HepG2 (cell line): ENCODE results near the gene ALKBH2. TPM values are rescaled to one million over a fixed set of nuclear protein-coding genes. Genes with fewer than 3 reads are reported as not detected.
A peak's percentile ranks its signal among the peaks of the same experiment; 100 is the strongest.

ENCODE experiments used
- BCL6 ChIP-seq: IDR thresholded peaks from 2 replicates; pipeline ENCODE4 v1.6.1; 2016; ENCODE audit warnings: missing genetic modification reagents, missing compliant biosample characterization
- BHLHE40 ChIP-seq: IDR thresholded peaks from 2 replicates; pipeline ENCODE4 v1.6.1; 2011; ENCODE audit warnings: low read length, improper control_type of control experiment
- CBX1 ChIP-seq: IDR thresholded peaks from one replicate; pipeline ENCODE4 v1.6.1; 2016; ENCODE audit warnings: antibody characterized with exemption, low read depth
- DDIT3 ChIP-seq: sonication (generic); formaldehyde crosslinking; IDR thresholded peaks from 2 replicates; pipeline ENCODE4 v1.4.0; 2020; ENCODE audit warnings: mild to moderate bottlenecking, missing genetic modification reagents
- FOXK1 ChIP-seq: sonication (generic); formaldehyde crosslinking; IDR thresholded peaks from 2 replicates; pipeline ENCODE4 v1.4.0; 2020; ENCODE audit warnings: low read depth, missing genetic modification reagents, borderline replicate concordance
- JUND ChIP-seq: sonication (generic); formaldehyde crosslinking; IDR thresholded peaks from 2 replicates; pipeline ENCODE4 v1.8.0; 2022; ENCODE audit warnings: mild to moderate bottlenecking, missing genetic modification reagents
- KDM3A ChIP-seq: IDR thresholded peaks from 2 replicates; pipeline ENCODE4 v1.6.1; 2018; ENCODE audit warnings: low read depth, missing compliant biosample characterization
- MATR3 ChIP-seq: sonication (generic); formaldehyde crosslinking; IDR thresholded peaks from 2 replicates; pipeline ENCODE4 v1.4.0; 2020; ENCODE audit warnings: missing genetic modification reagents
- NCOA2 ChIP-seq: sonication (generic); formaldehyde crosslinking; IDR thresholded peaks from 2 replicates; pipeline ENCODE4 v1.8.0; 2022; ENCODE audit warnings: inconsistent platforms
- NR2F1 ChIP-seq, 2 experiments: fragments of 450-650 bp in 1 of 2; formaldehyde crosslinking in 1 of 2; IDR thresholded peaks; 2 replicates each; pipeline versions ENCODE4 v1.5.0 to v1.6.1; 2016 to 2020; ENCODE audit warnings: mild to moderate bottlenecking in 1 of 2, missing compliant biosample characterization in 1 of 2, missing genetic modification reagents in 1 of 2, moderate library complexity in 1 of 2
- NR2F2 ChIP-seq: IDR thresholded peaks from 2 replicates; pipeline ENCODE4 v1.6.1; 2012; ENCODE audit warnings: low read depth, inconsistent platforms, borderline replicate concordance
- SOX13 ChIP-seq, 3 experiments: fragments of 450-650 bp in 1 of 3; sonication (generic) in 1 of 3; formaldehyde crosslinking in 1 of 3; IDR thresholded peaks in 2 of 3; conservative IDR thresholded peaks in 1 of 3; 2 replicates each; pipeline versions ENCODE4 v1.5.0 to v1.6.1; 2016 to 2020; ENCODE audit warnings: antibody characterized with exemption in 1 of 3, mild to moderate bottlenecking in 1 of 3, missing compliant biosample characterization in 1 of 3, missing genetic modification reagents in 1 of 3, moderate library complexity in 1 of 3
- THAP11 ChIP-seq: IDR thresholded peaks from 2 replicates; pipeline ENCODE4 v1.6.1; 2016; ENCODE audit warnings: missing biosample characterization, missing genetic modification reagents
- XRCC5 ChIP-seq: fragments of 200-400 bp; formaldehyde crosslinking; optimal IDR thresholded peaks from 2 replicates; pipeline ENCODE3; 2017; ENCODE audit warnings: mild to moderate bottlenecking, low read length
- ZBTB49 ChIP-seq: sonication (generic); formaldehyde crosslinking; IDR thresholded peaks from 2 replicates; pipeline ENCODE4 v1.4.0; 2020; ENCODE audit warnings: missing genetic modification reagents, borderline replicate concordance
- ZMYM3 ChIP-seq: sonication (generic); formaldehyde crosslinking; IDR thresholded peaks from 2 replicates; pipeline ENCODE4 v1.5.1; 2020; ENCODE audit warnings: mild to moderate bottlenecking, missing genetic modification reagents
- ZNF331 ChIP-seq: sonication (generic); formaldehyde crosslinking; IDR thresholded peaks from 2 replicates; pipeline ENCODE4 v1.4.0; 2020; ENCODE audit warnings: missing genetic modification reagents
- ZNF660 ChIP-seq: sonication (generic); formaldehyde crosslinking; IDR thresholded peaks from 2 replicates; pipeline ENCODE4 v1.5.1; 2020; ENCODE audit warnings: mild to moderate bottlenecking, low read depth, missing genetic modification reagents, borderline replicate concordance
- ZNF839 ChIP-seq: sonication (generic); formaldehyde crosslinking; IDR thresholded peaks from 2 replicates; pipeline ENCODE4 v1.4.0; 2020; ENCODE audit warnings: missing genetic modification reagents, mild to moderate bottlenecking, borderline replicate concordance
- polyA plus RNA-seq, 8 experiments: library from polyadenylated mRNA; depleted of rRNA in 3 of 8; stranded (reverse) in 7 of 8; unstranded in 1 of 8; fragments of >200 nt; fragmentation: Illumina TruSeq in 4 of 8; extraction: Trizol in 4 of 8; gene quantifications; 2 replicates each; pipeline versions ENCODE4 v1.2.1 to v1.2.3, GENCODE V29; 2011 to 2016; ENCODE audit warnings: low read depth in 4 of 8, missing spikeins in 1 of 8, mixed read lengths in 1 of 8; ENCODE audit not compliant: insufficient read depth in 1 of 8
- total RNA-seq, 5 experiments: library from RNA; depleted of rRNA; stranded (reverse); fragments of >200 nt; fragmentation: Illumina TruSeq; extraction: Trizol; gene quantifications; 2 replicates each; pipeline ENCODE4 v1.2.3, GENCODE V29; 2016; ENCODE audit warnings: low read depth in 1 of 5
- TF ChIP-seq, protein P1 (sequence below), 2 experiments: sonication (generic) in 1 of 2; formaldehyde crosslinking in 1 of 2; IDR thresholded peaks; 2 replicates each; pipeline versions ENCODE4 v1.6.1 to v1.9.0; 2014 to 2022; ENCODE audit warnings: antibody characterized with exemption in 1 of 2, borderline replicate concordance in 1 of 2, inconsistent platforms in 1 of 2, low read depth in 1 of 2, missing genetic modification reagents in 1 of 2

ALKBH2 gene
- total and polyA plus RNA-seq, 2 of the 13 experiments (the other 11 are each of a cell fraction or from before 2014, with no cell fraction given) = 21.0 to 40.5 TPM

DNA sequence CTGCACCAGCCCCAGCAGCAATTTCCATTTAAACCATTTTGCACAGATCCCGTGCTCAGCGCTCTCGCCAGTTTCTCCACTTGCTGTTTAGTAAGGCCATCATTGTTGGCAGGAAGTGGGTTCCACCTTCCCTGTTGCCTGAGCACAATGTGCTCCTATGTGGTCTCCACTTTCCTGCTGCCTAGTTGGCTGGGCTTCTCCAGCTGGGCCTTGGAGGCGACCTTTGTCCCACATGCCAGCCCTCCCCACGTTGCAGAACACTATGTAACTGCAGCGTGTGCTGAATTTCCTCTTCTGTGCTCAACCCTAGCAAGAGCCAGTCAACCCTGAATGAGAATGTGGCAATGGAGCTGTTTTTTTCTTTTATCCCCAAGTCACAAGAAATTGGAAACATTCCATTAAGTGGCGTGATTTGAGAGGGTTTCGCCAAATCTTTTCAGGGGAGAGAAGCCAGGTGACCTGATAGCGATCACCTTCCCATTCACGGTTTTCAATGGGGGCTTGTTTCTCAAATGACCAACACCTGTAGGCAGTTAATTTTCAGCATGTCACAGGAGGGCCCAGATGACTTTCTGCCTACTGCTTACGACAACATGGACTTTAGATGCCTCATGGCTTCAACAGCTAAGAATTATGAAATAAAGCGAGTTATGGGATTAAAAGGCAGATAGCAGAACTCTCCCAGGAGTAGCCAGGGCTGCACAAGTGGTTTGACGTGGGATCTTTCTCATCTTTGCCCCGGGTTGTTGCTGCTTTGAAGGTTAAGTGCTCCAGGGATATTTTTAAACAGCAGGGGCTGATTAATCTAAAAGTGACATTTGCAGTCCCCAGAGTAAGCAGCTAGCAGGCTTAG is 22.7 kb upstream of the ALKBH2 start, which contains the start of gene ACACB (continued):
- TF ChIP-seq SOX13 (IDR thresholded peaks at IDR 0.05) (no peak), SOX13 (CRISPR knock-in tag; conservative IDR thresholded peaks at IDR 0.05 in 1 of 2, IDR thresholded peaks at IDR 0.05 in 1 of 2) (peak in 1 of 2 experiments; percentile 71; a peak in 2 of 4 replicates), ZMYM3 (CRISPR knock-in tag) (peak; percentile 92), NR2F2 (peak; percentile 5; the same call in 1 of the 2 replicates), CBX1 (peak; percentile 70), NCOA2 (CRISPR knock-in tag) (peak; percentile 73), ZBTB49 (CRISPR knock-in tag) (no peak), BCL6 (peak; percentile 45), JUND (CRISPR knock-in tag) (peak; percentile 56; the same call in 1 of the 2 replicates), ZNF839 (no peak), ZNF660 (CRISPR knock-in tag) (no peak), KDM3A (CRISPR knock-in tag) (0 out of 2 replicates have a peak, but pooled peaks have one; percentile 29), BHLHE40 (no peak), MATR3 (CRISPR knock-in tag) (no peak), DDIT3 (0 out of 2 replicates have a peak, but pooled peaks have one; percentile 66), THAP11 (CRISPR knock-in tag) (peak; percentile 62), FOXK1 (CRISPR knock-in tag) (peak; percentile 44; the same call in 1 of the 2 replicates), XRCC5 (peak; percentile 46), NR2F1 (CRISPR knock-in tag; IDR thresholded peaks at IDR 0.05) (peak in 1 of 2 experiments; percentile 18; a peak in 1 of 4 replicates), ZNF331 (CRISPR knock-in tag) (peak; percentile 91)
- TF ChIP-seq, protein P1, sequence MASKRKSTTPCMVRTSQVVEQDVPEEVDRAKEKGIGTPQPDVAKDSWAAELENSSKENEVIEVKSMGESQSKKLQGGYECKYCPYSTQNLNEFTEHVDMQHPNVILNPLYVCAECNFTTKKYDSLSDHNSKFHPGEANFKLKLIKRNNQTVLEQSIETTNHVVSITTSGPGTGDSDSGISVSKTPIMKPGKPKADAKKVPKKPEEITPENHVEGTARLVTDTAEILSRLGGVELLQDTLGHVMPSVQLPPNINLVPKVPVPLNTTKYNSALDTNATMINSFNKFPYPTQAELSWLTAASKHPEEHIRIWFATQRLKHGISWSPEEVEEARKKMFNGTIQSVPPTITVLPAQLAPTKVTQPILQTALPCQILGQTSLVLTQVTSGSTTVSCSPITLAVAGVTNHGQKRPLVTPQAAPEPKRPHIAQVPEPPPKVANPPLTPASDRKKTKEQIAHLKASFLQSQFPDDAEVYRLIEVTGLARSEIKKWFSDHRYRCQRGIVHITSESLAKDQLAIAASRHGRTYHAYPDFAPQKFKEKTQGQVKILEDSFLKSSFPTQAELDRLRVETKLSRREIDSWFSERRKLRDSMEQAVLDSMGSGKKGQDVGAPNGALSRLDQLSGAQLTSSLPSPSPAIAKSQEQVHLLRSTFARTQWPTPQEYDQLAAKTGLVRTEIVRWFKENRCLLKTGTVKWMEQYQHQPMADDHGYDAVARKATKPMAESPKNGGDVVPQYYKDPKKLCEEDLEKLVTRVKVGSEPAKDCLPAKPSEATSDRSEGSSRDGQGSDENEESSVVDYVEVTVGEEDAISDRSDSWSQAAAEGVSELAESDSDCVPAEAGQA (IDR thresholded peaks at IDR 0.05; ENCODE audit: low read depth) = no peak; the same call in 1 of the 2 replicates
- TF ChIP-seq, protein P1 (CRISPR knock-in tag; IDR thresholded peaks at IDR 0.05; ENCODE audit: borderline replicate concordance) = no peak
